H1 (cell line): ENCODE data around the gene RNU4-1. TPM values are rescaled to one million over a fixed set of nuclear protein-coding genes. Genes with fewer than 3 reads are reported as not detected.

ENCODE experiments used
- JUN ChIP-seq: IDR thresholded peaks from 2 replicates; pipeline ENCODE4 v1.6.1; 2011; ENCODE audit warnings: low read depth, mild to moderate bottlenecking, improper control_type of control experiment, low read length
- JUND ChIP-seq: IDR thresholded peaks from 2 replicates; pipeline ENCODE4 v1.6.1; 2011; ENCODE audit warnings: mild to moderate bottlenecking, improper control_type of control experiment, low read length
- POLR2A ChIP-seq, 2 experiments: IDR thresholded peaks; 1 replicate in 1 of 2; 2 replicates in 1 of 2; pipeline ENCODE4 v1.6.1; 2011; ENCODE audit warnings: low read depth in 2 of 2, low read length in 2 of 2, mild to moderate bottlenecking in 2 of 2; ENCODE audit errors: control extremely low read depth in 1 of 2
- RBBP5 ChIP-seq: IDR thresholded peaks from 2 replicates; pipeline ENCODE4 v1.7.1; 2012; ENCODE audit warnings: low read depth, mild to moderate bottlenecking, inconsistent platforms, low read length, moderate library complexity, borderline replicate concordance
- YY1 ChIP-seq: IDR thresholded peaks from 2 replicates; pipeline ENCODE4 v1.6.1; 2011; ENCODE audit warnings: low read depth, mild to moderate bottlenecking, low read length
- ZNF274 ChIP-seq: IDR thresholded peaks from 2 replicates; pipeline ENCODE4 v1.7.0; 2012; ENCODE audit warnings: low read length, borderline replicate concordance; ENCODE audit errors: extremely low read depth
- polyA plus RNA-seq, 7 experiments: library from polyadenylated mRNA; depleted of rRNA in 3 of 7; stranded (reverse) in 5 of 7; unstranded in 2 of 7; fragments of >200 nt in 5 of 7; fragments of 200-250 nt in 2 of 7; gene quantifications; 1 replicate in 5 of 7; 2 replicates in 1 of 7; 4 replicates in 1 of 7; pipeline versions ENCODE4 v1.2.1 to v1.2.3, GENCODE V29; 2011 to 2013; ENCODE audit warnings: missing spikeins in 2 of 7, mixed read lengths in 2 of 7
- total RNA-seq: library from RNA; stranded (reverse); fragmentation: NEBNext Ultra II Directional; extraction: Animal tissue kit (Norgen Biotek cat#: 25700); gene quantifications from 2 replicates; pipeline ENCODE4 v1.2.1, GENCODE V29; 2021
- TF ChIP-seq, protein P1 (sequence below): fragments of 300-600 bp; sonication (generic); IDR thresholded peaks from 2 replicates; pipeline ENCODE4 v1.7.1; 2012; ENCODE audit warnings: low read length, moderate library complexity, mild to moderate bottlenecking, inconsistent platforms; ENCODE audit not compliant: insufficient replicate concordance

Gene RNU4-1
- total and polyA plus RNA-seq, 2 of the 8 experiments (the other 6 are each of a cell fraction or from before 2014, with no cell fraction given) = under 0.01 to 1,424 TPM

DNA sequence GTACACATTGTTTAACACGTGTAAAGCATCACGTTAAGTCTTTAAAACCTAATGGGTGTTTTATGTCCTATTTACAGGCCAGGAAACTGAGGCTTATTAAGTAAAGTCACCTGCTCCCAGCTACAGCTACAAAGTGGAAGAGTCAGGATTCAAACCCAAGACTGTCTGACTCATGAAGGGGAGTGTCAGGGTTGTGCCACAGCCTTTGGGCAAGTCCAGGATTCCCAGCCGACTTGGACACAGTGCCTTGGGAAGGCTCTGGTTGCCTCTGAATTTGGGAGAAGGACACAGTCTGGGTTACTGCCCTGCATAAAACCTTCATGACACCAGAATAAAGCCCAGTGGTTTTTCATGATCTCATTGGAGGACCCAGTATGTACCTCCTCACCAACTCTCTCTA is 8.7 kb downstream of the RNU4-1 start (continued):
- TF ChIP-seq, protein P1, sequence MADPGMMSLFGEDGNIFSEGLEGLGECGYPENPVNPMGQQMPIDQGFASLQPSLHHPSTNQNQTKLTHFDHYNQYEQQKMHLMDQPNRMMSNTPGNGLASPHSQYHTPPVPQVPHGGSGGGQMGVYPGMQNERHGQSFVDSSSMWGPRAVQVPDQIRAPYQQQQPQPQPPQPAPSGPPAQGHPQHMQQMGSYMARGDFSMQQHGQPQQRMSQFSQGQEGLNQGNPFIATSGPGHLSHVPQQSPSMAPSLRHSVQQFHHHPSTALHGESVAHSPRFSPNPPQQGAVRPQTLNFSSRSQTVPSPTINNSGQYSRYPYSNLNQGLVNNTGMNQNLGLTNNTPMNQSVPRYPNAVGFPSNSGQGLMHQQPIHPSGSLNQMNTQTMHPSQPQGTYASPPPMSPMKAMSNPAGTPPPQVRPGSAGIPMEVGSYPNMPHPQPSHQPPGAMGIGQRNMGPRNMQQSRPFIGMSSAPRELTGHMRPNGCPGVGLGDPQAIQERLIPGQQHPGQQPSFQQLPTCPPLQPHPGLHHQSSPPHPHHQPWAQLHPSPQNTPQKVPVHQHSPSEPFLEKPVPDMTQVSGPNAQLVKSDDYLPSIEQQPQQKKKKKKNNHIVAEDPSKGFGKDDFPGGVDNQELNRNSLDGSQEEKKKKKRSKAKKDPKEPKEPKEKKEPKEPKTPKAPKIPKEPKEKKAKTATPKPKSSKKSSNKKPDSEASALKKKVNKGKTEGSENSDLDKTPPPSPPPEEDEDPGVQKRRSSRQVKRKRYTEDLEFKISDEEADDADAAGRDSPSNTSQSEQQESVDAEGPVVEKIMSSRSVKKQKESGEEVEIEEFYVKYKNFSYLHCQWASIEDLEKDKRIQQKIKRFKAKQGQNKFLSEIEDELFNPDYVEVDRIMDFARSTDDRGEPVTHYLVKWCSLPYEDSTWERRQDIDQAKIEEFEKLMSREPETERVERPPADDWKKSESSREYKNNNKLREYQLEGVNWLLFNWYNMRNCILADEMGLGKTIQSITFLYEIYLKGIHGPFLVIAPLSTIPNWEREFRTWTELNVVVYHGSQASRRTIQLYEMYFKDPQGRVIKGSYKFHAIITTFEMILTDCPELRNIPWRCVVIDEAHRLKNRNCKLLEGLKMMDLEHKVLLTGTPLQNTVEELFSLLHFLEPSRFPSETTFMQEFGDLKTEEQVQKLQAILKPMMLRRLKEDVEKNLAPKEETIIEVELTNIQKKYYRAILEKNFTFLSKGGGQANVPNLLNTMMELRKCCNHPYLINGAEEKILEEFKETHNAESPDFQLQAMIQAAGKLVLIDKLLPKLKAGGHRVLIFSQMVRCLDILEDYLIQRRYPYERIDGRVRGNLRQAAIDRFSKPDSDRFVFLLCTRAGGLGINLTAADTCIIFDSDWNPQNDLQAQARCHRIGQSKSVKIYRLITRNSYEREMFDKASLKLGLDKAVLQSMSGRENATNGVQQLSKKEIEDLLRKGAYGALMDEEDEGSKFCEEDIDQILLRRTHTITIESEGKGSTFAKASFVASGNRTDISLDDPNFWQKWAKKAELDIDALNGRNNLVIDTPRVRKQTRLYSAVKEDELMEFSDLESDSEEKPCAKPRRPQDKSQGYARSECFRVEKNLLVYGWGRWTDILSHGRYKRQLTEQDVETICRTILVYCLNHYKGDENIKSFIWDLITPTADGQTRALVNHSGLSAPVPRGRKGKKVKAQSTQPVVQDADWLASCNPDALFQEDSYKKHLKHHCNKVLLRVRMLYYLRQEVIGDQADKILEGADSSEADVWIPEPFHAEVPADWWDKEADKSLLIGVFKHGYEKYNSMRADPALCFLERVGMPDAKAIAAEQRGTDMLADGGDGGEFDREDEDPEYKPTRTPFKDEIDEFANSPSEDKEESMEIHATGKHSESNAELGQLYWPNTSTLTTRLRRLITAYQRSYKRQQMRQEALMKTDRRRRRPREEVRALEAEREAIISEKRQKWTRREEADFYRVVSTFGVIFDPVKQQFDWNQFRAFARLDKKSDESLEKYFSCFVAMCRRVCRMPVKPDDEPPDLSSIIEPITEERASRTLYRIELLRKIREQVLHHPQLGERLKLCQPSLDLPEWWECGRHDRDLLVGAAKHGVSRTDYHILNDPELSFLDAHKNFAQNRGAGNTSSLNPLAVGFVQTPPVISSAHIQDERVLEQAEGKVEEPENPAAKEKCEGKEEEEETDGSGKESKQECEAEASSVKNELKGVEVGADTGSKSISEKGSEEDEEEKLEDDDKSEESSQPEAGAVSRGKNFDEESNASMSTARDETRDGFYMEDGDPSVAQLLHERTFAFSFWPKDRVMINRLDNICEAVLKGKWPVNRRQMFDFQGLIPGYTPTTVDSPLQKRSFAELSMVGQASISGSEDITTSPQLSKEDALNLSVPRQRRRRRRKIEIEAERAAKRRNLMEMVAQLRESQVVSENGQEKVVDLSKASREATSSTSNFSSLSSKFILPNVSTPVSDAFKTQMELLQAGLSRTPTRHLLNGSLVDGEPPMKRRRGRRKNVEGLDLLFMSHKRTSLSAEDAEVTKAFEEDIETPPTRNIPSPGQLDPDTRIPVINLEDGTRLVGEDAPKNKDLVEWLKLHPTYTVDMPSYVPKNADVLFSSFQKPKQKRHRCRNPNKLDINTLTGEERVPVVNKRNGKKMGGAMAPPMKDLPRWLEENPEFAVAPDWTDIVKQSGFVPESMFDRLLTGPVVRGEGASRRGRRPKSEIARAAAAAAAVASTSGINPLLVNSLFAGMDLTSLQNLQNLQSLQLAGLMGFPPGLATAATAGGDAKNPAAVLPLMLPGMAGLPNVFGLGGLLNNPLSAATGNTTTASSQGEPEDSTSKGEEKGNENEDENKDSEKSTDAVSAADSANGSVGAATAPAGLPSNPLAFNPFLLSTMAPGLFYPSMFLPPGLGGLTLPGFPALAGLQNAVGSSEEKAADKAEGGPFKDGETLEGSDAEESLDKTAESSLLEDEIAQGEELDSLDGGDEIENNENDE = no peak
- TF ChIP-seq YY1 (no peak), RBBP5 (no peak), JUND (no peak), JUN (no peak), ZNF274 (no peak), POLR2A (IDR thresholded peaks at IDR 0.05; ENCODE audit: control extremely low read depth in 1 of 2, low read depth in 2 of 2, low read length in 2 of 2) (no peak)
